NCI-H748 treated with DMSO at 0.1 percent for 48 hours (cell line): ENCODE data around the gene VAMP1.

Experiments
- DNase-seq: peaks from one replicate; lab custom pipeline; 2025; lab: John Stamatoyannopoulos, UW

The VAMP1 gene

GRCh38 chr12:6425590-6426531 lies 44.6 kb downstream of the VAMP1 start:
- no peak for DNase-seq

GRCh38 chr12:6424866-6425265 lies 45.6 kb downstream of the VAMP1 start:
- no peak for DNase-seq

- DNase-seq = no peak
These were observed 46.5 kb downstream of the VAMP1 start for GRCh38 chr12:6424008-6424347.

- DNase-seq = peak; percentile 45
These were observed 47.0 kb downstream of the VAMP1 start for GRCh38 chr12:6423267-6424007.

- no peak for DNase-seq
These were observed 50.1 kb downstream of the VAMP1 start for GRCh38 chr12:6420364-6420763.

- DNase-seq = no peak
These were observed 51.7 kb downstream of the VAMP1 start for GRCh38 chr12:6418796-6419195.

GRCh38 chr12:6416596-6416995 lies 53.9 kb downstream of the VAMP1 start:
- DNase-seq = no peak
